K562 (cell line): ENCODE measurements around the gene WASF3. TPM values are rescaled to one million over a fixed set of nuclear protein-coding genes. Genes with fewer than 3 reads are reported as not detected.

Experiments
- ATAC-seq: fragments of 200-7000 bp; cut with Tn5 transposase; 3 replicates; pipeline ENCODE4 v1.9.1; 2020; ENCODE audit warnings: moderate library complexity
- BruUV-seq: library from RNA; stranded (reverse); fragments of 400-500 nt; replicated peaks from 2 replicates; lab custom pipeline; 2021; lab: Mats Ljungman, UMichigan
- CTCF ChIA-PET: fragments of 300-600 bp; formaldehyde crosslinking; extraction: SDS; loops from one replicate; lab custom pipeline; 2021; ENCODE audit warnings: low intra/inter-chr PET ratio; lab: Yijun Ruan, JAX
- POLR2A ChIA-PET: fragments of 300-600, 350-650 bp; sonication (Branson Sonifier 250); formaldehyde crosslinking; extraction: SDS; loops from one replicate; lab custom pipeline; 2021; ENCODE audit warnings: antibody characterized with exemption, inconsistent platforms; lab: Yijun Ruan, JAX
- DNase-seq, 4 experiments: peaks; one replicate each; pipeline versions ENCODE4 v3.0.0 to v3.0.0-alpha.2; 2011 to 2018; ENCODE audit warnings: low spot score in 3 of 4, mixed read lengths in 3 of 4; ENCODE audit errors: extremely low read depth in 1 of 4
- FAIRE-seq: peaks from 2 replicates; lab custom pipeline; 2011; peaks lifted over from hg19 to GRCh38; lab: Jason Lieb, UNC
- H2AFZ ChIP-seq: 2 replicates; pipeline ENCODE4 v1.6.0; 2011; ENCODE audit warnings: low read depth, low read length, control low read depth, inconsistent platforms
- H3K27ac ChIP-seq: fragments of 200-600 bp; 3 replicates; pipeline ENCODE4 v1.8.0; 2011; ENCODE audit warnings: low read depth, mild to moderate bottlenecking, control low read depth, inconsistent platforms, low read length, moderate library complexity, mixed read lengths; ENCODE audit errors: extremely low read depth
- H3K27me3 ChIP-seq, 2 experiments: fragments of 300-600 bp in 1 of 2; 2 replicates in 1 of 2; 3 replicates in 1 of 2; pipeline versions ENCODE4 v1.6.0 to v1.8.0; 2011; ENCODE audit warnings: inconsistent platforms in 2 of 2, low read length in 2 of 2, mild to moderate bottlenecking in 1 of 2, mixed read lengths in 1 of 2, moderate library complexity in 1 of 2; ENCODE audit not compliant: control insufficient read depth in 2 of 2, insufficient read depth in 2 of 2
- H3K36me3 ChIP-seq: fragments of 300-600 bp; 3 replicates; pipeline ENCODE4 v1.8.0; 2011; ENCODE audit warnings: mild to moderate bottlenecking, low read length, inconsistent platforms; ENCODE audit not compliant: control insufficient read depth, insufficient read depth
- H3K4me1 ChIP-seq, 2 experiments: fragments of 200-600 bp in 1 of 2; replicated peaks in 1 of 2; 2 replicates in 1 of 2; 3 replicates in 1 of 2; pipeline versions ENCODE4 v1.5.1 to v1.8.0; 2011; ENCODE audit warnings: inconsistent platforms in 2 of 2, low read length in 2 of 2, mild to moderate bottlenecking in 1 of 2, mixed read lengths in 1 of 2, moderate library complexity in 1 of 2; ENCODE audit not compliant: control insufficient read depth in 2 of 2, insufficient read depth in 2 of 2
- H3K4me2 ChIP-seq: 2 replicates; pipeline ENCODE4 v1.6.1; 2011; ENCODE audit warnings: low read length, control low read depth, inconsistent platforms, mixed read lengths; ENCODE audit not compliant: insufficient read depth
- H3K4me3 ChIP-seq: fragments of 200-600 bp; sonication (generic), shearing (Covaris generic); 2 replicates; pipeline ENCODE4 v1.5.1; 2016; ENCODE audit warnings: control low read depth, inconsistent platforms
- H3K79me2 ChIP-seq: fragments of 200-600 bp; 3 replicates; pipeline ENCODE4 v1.8.0; 2011; ENCODE audit warnings: low read length, inconsistent platforms; ENCODE audit not compliant: control insufficient read depth, insufficient read depth
- H3K9ac ChIP-seq, 2 experiments: 2 replicates each; pipeline versions ENCODE4 v1.6.0 to v1.6.1; 2011; ENCODE audit warnings: low read depth in 2 of 2, low read length in 2 of 2, control low read depth in 1 of 2, inconsistent platforms in 1 of 2, mild to moderate bottlenecking in 1 of 2, mixed read lengths in 1 of 2; ENCODE audit not compliant: insufficient read depth in 1 of 2
- H3K9me1 ChIP-seq: one replicate; pipeline ENCODE4 v1.6.0; 2011; ENCODE audit warnings: inconsistent platforms, mild to moderate bottlenecking, low read length, moderate library complexity; ENCODE audit not compliant: control insufficient read depth, insufficient read depth
- H3K9me3 ChIP-seq: replicated peaks from 2 replicates; pipeline ENCODE4 v1.5.1; 2011; ENCODE audit warnings: low read depth, low read length, inconsistent platforms; ENCODE audit not compliant: control insufficient read depth, insufficient read depth
- H4K20me1 ChIP-seq: replicated peaks from 2 replicates; pipeline ENCODE4 v1.6.1; 2011; ENCODE audit warnings: low read length, inconsistent platforms, mixed read lengths; ENCODE audit not compliant: control insufficient read depth, insufficient read depth
- ATF1 ChIP-seq, 2 experiments: fragments of 450-650 bp in 1 of 2; IDR thresholded peaks; 2 replicates each; pipeline ENCODE4 v1.6.1; 2016; ENCODE audit warnings: missing compliant biosample characterization in 1 of 2, missing genetic modification characterization in 1 of 2
- CBFA2T3 ChIP-seq: fragments of 450-650 bp; IDR thresholded peaks from 2 replicates; pipeline ENCODE4 v1.6.1; 2017
- GTF2E2 ChIP-seq: fragments of 200-800 bp; sonication (Bioruptor generic); IDR thresholded peaks from 2 replicates; pipeline ENCODE4 v1.6.1; 2016; ENCODE audit warnings: missing genetic modification characterization, missing compliant biosample characterization
- HSF4 ChIP-seq: fragments of 250-450 bp; sonication (Bioruptor Pico); IDR thresholded peaks from 2 replicates; pipeline ENCODE4 v2.1.2; 2022; ENCODE audit warnings: mild to moderate bottlenecking, moderate library complexity, borderline replicate concordance
- MLLT1 ChIP-seq, 2 experiments: fragments of 450-650 bp; IDR thresholded peaks; 2 replicates each; pipeline ENCODE4 v1.6.1; 2016
- MTA2 ChIP-seq: fragments of 450-650 bp; IDR thresholded peaks from 2 replicates; pipeline ENCODE4 v1.6.1; 2016; ENCODE audit warnings: low read depth
- RERE ChIP-seq: sonication (generic); formaldehyde crosslinking; IDR thresholded peaks from 2 replicates; pipeline ENCODE4 v1.8.0; 2023; ENCODE audit warnings: missing genetic modification reagents, mild to moderate bottlenecking, borderline replicate concordance
- TAF1 ChIP-seq: IDR thresholded peaks from 2 replicates; pipeline ENCODE4 v1.6.1; 2011; ENCODE audit warnings: mild to moderate bottlenecking, low read length, moderate library complexity; ENCODE audit not compliant: insufficient read depth, control insufficient read depth, severe bottlenecking; ENCODE audit errors: extremely low read depth
- TSC22D4 ChIP-seq: fragments of 450-650 bp; IDR thresholded peaks from 2 replicates; pipeline ENCODE4 v1.6.1; 2016; ENCODE audit warnings: missing genetic modification characterization, missing biosample characterization, control low read depth
- ZKSCAN8 ChIP-seq: fragments of 200-800 bp; sonication (Bioruptor generic); IDR thresholded peaks from 2 replicates; pipeline ENCODE4 v1.6.1; 2016; ENCODE audit warnings: missing genetic modification characterization, missing compliant biosample characterization
- ZNF280A ChIP-seq: fragments of 450-650 bp; IDR thresholded peaks from 2 replicates; pipeline ENCODE4 v1.6.1; 2018; ENCODE audit warnings: mild to moderate bottlenecking, low read depth; ENCODE audit not compliant: partially characterized antibody
- WGBS: fragments of 100-300 bp; shearing (Covaris generic); methylation state at CpG from one replicate; pipeline ENCODE4 v1.1.6; 2016; ENCODE audit warnings: low coverage, mixed read lengths; ENCODE audit not compliant: insufficient coverage; ENCODE audit errors: missing lambda C conversion rate; 5-methylcytosine and 5-hydroxymethylcytosine counted together
- in situ Hi-C: fragments of 300-500 bp; cut with MboI; formaldehyde crosslinking; loops from 4 replicates; pipeline ENCODE4 v1.15.0; 2018; ENCODE audit warnings: inconsistent platforms, mixed read lengths
- intact Hi-C: fragments of 100-400 bp; cut with micrococcal nuclease; formaldehyde crosslinking; loops from 2 replicates; pipeline ENCODE4 v1.14.2; 2022
- polyA plus RNA-seq, 8 experiments: library from polyadenylated mRNA; depleted of rRNA in 4 of 8; stranded (reverse) in 5 of 8; unstranded in 3 of 8; fragments of >200 nt; fragmentation: Nextera tagmentation in 2 of 8; fragmentation: Illumina TruSeq in 1 of 8; extraction: Ambion mirVana in 2 of 8; extraction: Trizol in 1 of 8; gene quantifications; 2 replicates each; pipeline versions ENCODE4 v1.2.1 to v1.2.3, GENCODE V29; 2011 to 2014; ENCODE audit warnings: inconsistent platforms in 1 of 8, missing spikeins in 1 of 8
- total RNA-seq, 7 experiments: library from RNA; depleted of rRNA in 6 of 7; stranded (reverse); fragments of >200 nt in 6 of 7; fragmentation: Illumina TruSeq in 2 of 7; extraction: Trizol in 2 of 7; gene quantifications; 2 replicates each; pipeline versions ENCODE4 v1.2.1 to v1.2.3, GENCODE V29; 2011 to 2021; ENCODE audit warnings: low replicate concordance in 1 of 7

The WASF3 gene
- total and polyA plus RNA-seq, 9 of the 15 experiments (the other 6 are each of a cell fraction or from before 2014, with no cell fraction given), result 0.04 to 0.43 (median 0.11) TPM

- CTCF ChIA-PET, result no interaction called here
- TF ChIP-seq MTA2 (no peak), CBFA2T3 (no peak), RERE (no peak), HSF4 (no peak), TSC22D4 (tag) (no peak), MLLT1 (IDR thresholded peaks at IDR 0.05) (no peak), ATF1 (CRISPR knock-in tag; IDR thresholded peaks at IDR 0.05) (no peak), ATF1 (tag; IDR thresholded peaks at IDR 0.05) (no peak), TAF1 (no peak), ZNF280A (no peak), GTF2E2 (no peak), ZKSCAN8 (CRISPR knock-in tag) (no peak)
- ATAC-seq (no peak), FAIRE-seq (no peak), DNase-seq (no peak)
- Histone ChIP-seq H3K4me2 (no peak overlapping the region), H3K4me3 (no peak overlapping the region), H2AFZ (no peak overlapping the region), H4K20me1 (no peaks in the 10 kb centered on the region), H3K36me3 (no peaks in the 10 kb centered on the region), H3K9me1 (no peaks in the 10 kb centered on the region), H3K4me1 (no peaks in the 10 kb centered on the region), H3K9me3 (no peaks in the 10 kb centered on the region), H3K9ac (no peak overlapping the region), H3K27ac (no peak overlapping the region), H3K27me3 (no peaks in the 10 kb centered on the region), H3K79me2 (no peaks in the 10 kb centered on the region)
- WGBS, result 0% methylated on average over 1 of the region's 1 CpG
- no TSS peak for BruUV-seq
- intact Hi-C loops, result no loop called here
- POLR2A ChIA-PET, result no interaction called here
- in situ Hi-C loops, result no loop called here
These were observed 42.4 kb downstream of the WASF3 start for GRCh38 chr13:26599860-26600259.
